SK-N-SH (cell line): ENCODE measurements around the gene RXYLT1. TPM values are rescaled to one million over a fixed set of nuclear protein-coding genes. Genes with fewer than 3 reads are reported as not detected.

Experiments used
- CTCF ChIA-PET: fragments of 300-600, 350-600 bp; formaldehyde crosslinking; extraction: SDS; loops from one replicate; lab custom pipeline; 2021; lab: Yijun Ruan, JAX
- POLR2A ChIA-PET: fragments of 350-600 bp; sonication (Branson Sonifier 250); formaldehyde crosslinking; extraction: SDS; loops from one replicate; lab custom pipeline; 2020; ENCODE audit warnings: antibody characterized with exemption, inconsistent platforms; lab: Yijun Ruan, JAX
- DNase-seq: peaks from one replicate; pipeline ENCODE4 v3.0.0; 2012
- H2AFZ ChIP-seq: fragments of 200-600 bp; sonication (generic); 2 replicates; pipeline ENCODE4 v1.8.1; 2016; ENCODE audit warnings: antibody characterized with exemption, mild to moderate bottlenecking, low read depth
- H3F3A ChIP-seq: fragments of 200-600 bp; sonication (generic); replicated peaks from 2 replicates; pipeline ENCODE3; 2016; ENCODE audit warnings: antibody characterized with exemption, mild to moderate bottlenecking; ENCODE audit not compliant: insufficient read depth
- H3K27ac ChIP-seq, 2 experiments: fragments of 200-500 bp in 1 of 2; fragments of 200-600 bp in 1 of 2; sonication (Bioruptor generic) in 1 of 2; sonication (generic), shearing (Covaris generic) in 1 of 2; 2 replicates each; pipeline versions ENCODE4 v1.5.1 to v1.6.1; 2014 to 2016; ENCODE audit warnings: low read depth in 2 of 2, inconsistent platforms in 1 of 2, low read length in 1 of 2, mild to moderate bottlenecking in 1 of 2, mixed read lengths in 1 of 2
- H3K27me3 ChIP-seq: fragments of 200-600 bp; sonication (generic), shearing (Covaris generic); 2 replicates; pipeline ENCODE4 v1.6.1; 2016; ENCODE audit warnings: mixed run types; ENCODE audit not compliant: insufficient read depth
- H3K36me3 ChIP-seq, 2 experiments: fragments of 200-500 bp in 1 of 2; fragments of 200-600 bp in 1 of 2; sonication (Bioruptor generic) in 1 of 2; sonication (generic) in 1 of 2; replicated peaks in 1 of 2; 2 replicates each; pipeline versions ENCODE3 to v1.5.1; 2014 to 2016; ENCODE audit warnings: low read length in 1 of 2, mild to moderate bottlenecking in 1 of 2; ENCODE audit not compliant: insufficient read depth in 2 of 2, control insufficient read depth in 1 of 2
- H3K4me1 ChIP-seq, 2 experiments: fragments of 200-500 bp in 1 of 2; fragments of 200-600 bp in 1 of 2; sonication (Bioruptor generic) in 1 of 2; sonication (generic), shearing (Covaris generic) in 1 of 2; 2 replicates each; pipeline versions ENCODE4 v1.5.1 to v1.6.1; 2014 to 2016; ENCODE audit warnings: low read depth in 1 of 2, low read length in 1 of 2, mixed run types in 1 of 2; ENCODE audit not compliant: insufficient read depth in 2 of 2, control insufficient read depth in 1 of 2
- H3K4me2 ChIP-seq: fragments of 200-600 bp; sonication (generic), shearing (Covaris generic); 2 replicates; pipeline ENCODE4 v1.6.1; 2017; ENCODE audit warnings: mixed run types
- H3K4me3 ChIP-seq, 2 experiments: fragments of 200-500 bp in 1 of 2; fragments of 200-600 bp in 1 of 2; sonication (Bioruptor generic) in 1 of 2; sonication (generic), shearing (Covaris generic) in 1 of 2; 2 replicates each; pipeline versions ENCODE4 v1.5.1 to v1.8.1; 2014 to 2016; ENCODE audit warnings: low read depth in 2 of 2, inconsistent platforms in 1 of 2, low read length in 1 of 2, mild to moderate bottlenecking in 1 of 2, mixed read lengths in 1 of 2, moderate library complexity in 1 of 2
- H3K79me2 ChIP-seq: fragments of 200-600 bp; sonication (generic); 2 replicates; pipeline ENCODE4 v1.8.1; 2017; ENCODE audit warnings: mild to moderate bottlenecking; ENCODE audit not compliant: insufficient read depth
- H3K9ac ChIP-seq: fragments of 200-600 bp; sonication (generic); 2 replicates; pipeline ENCODE4 v1.6.1; 2017; ENCODE audit warnings: mixed run types
- H3K9me2 ChIP-seq: fragments of 200-600 bp; sonication (generic); 2 replicates; pipeline ENCODE4 v1.6.1; 2017; ENCODE audit warnings: mixed run types
- H3K9me3 ChIP-seq: fragments of 200-600 bp; sonication (generic); 2 replicates; pipeline ENCODE4 v1.6.1; 2017; ENCODE audit warnings: mixed run types, mild to moderate bottlenecking, moderate library complexity
- H4K20me1 ChIP-seq: fragments of 200-600 bp; sonication (generic); 2 replicates; pipeline ENCODE4 v1.6.1; 2017; ENCODE audit warnings: mild to moderate bottlenecking, mixed run types; ENCODE audit not compliant: insufficient read depth
- CHD2 ChIP-seq: fragments of 150-350 bp; IDR thresholded peaks from 2 replicates; pipeline ENCODE4 v1.6.1; 2018; ENCODE audit warnings: low read length; ENCODE audit not compliant: partially characterized antibody
- EP300 ChIP-seq, 2 experiments: IDR thresholded peaks; 2 replicates each; pipeline versions ENCODE4 v1.4.0 to v1.6.1; 2012; ENCODE audit warnings: borderline replicate concordance in 1 of 2, low read depth in 1 of 2, low read length in 1 of 2
- EZH2phosphoT487 ChIP-seq: fragments of 200-600 bp; sonication (generic); IDR thresholded peaks from 2 replicates; pipeline ENCODE4 v1.6.1; 2017; ENCODE audit warnings: low read depth, mixed run types, mild to moderate bottlenecking, antibody characterized with exemption, moderate library complexity, borderline replicate concordance
- FOXJ3 ChIP-seq: sonication (generic); formaldehyde crosslinking; IDR thresholded peaks from 2 replicates; pipeline ENCODE4 v1.5.1; 2020; ENCODE audit warnings: mild to moderate bottlenecking, missing genetic modification reagents
- GABPA ChIP-seq: IDR thresholded peaks from 2 replicates; pipeline ENCODE4 v1.4.0; 2012; ENCODE audit warnings: low read depth, mild to moderate bottlenecking
- POLR2AphosphoS5 ChIP-seq: IDR thresholded peaks from 2 replicates; pipeline ENCODE4 v1.6.1; 2012; ENCODE audit warnings: low read depth, low read length
- RXRA ChIP-seq: IDR thresholded peaks from 2 replicates; pipeline ENCODE4 v1.4.0; 2012; ENCODE audit warnings: low read depth, mild to moderate bottlenecking, borderline replicate concordance
- SIN3A ChIP-seq: IDR thresholded peaks from 2 replicates; pipeline ENCODE4 v1.6.1; 2012; ENCODE audit warnings: low read depth, mild to moderate bottlenecking, low read length, moderate library complexity, borderline replicate concordance
- TAF1 ChIP-seq: IDR thresholded peaks from 2 replicates; pipeline ENCODE4 v1.6.1; 2012; ENCODE audit warnings: low read depth, mild to moderate bottlenecking, low read length, moderate library complexity, borderline replicate concordance
- TCF12 ChIP-seq: IDR thresholded peaks from 2 replicates; pipeline ENCODE4 v1.4.0; 2012
- YY1 ChIP-seq: IDR thresholded peaks from 2 replicates; pipeline ENCODE4 v1.4.0; 2012; ENCODE audit warnings: low read depth, mild to moderate bottlenecking
- WGBS: methylation state at CpG from one replicate; pipeline ENCODE4 v1.1.6; 2017; ENCODE audit warnings: low lambda C conversion rate; 5-methylcytosine and 5-hydroxymethylcytosine counted together
- polyA plus RNA-seq, 3 experiments: library from polyadenylated mRNA; depleted of rRNA; stranded (reverse); fragments of >200 nt; gene quantifications; 2 replicates each; pipeline ENCODE4 v1.2.3, GENCODE V29; 2012
- TF ChIP-seq, protein P1 (sequence below): fragments of 200-600 bp; sonication (generic); IDR thresholded peaks from 2 replicates; pipeline ENCODE4 v1.6.1; 2017; ENCODE audit warnings: antibody characterized with exemption, mild to moderate bottlenecking, moderate library complexity
- TF ChIP-seq, protein P2 (sequence below): IDR thresholded peaks from 2 replicates; pipeline ENCODE4 v1.4.0; 2012; ENCODE audit warnings: low read depth, borderline replicate concordance

The RXYLT1 gene
- polyA plus RNA-seq, 1 of the 3 experiments (the other 2 are of a cell fraction): 10.7 TPM

DNA sequence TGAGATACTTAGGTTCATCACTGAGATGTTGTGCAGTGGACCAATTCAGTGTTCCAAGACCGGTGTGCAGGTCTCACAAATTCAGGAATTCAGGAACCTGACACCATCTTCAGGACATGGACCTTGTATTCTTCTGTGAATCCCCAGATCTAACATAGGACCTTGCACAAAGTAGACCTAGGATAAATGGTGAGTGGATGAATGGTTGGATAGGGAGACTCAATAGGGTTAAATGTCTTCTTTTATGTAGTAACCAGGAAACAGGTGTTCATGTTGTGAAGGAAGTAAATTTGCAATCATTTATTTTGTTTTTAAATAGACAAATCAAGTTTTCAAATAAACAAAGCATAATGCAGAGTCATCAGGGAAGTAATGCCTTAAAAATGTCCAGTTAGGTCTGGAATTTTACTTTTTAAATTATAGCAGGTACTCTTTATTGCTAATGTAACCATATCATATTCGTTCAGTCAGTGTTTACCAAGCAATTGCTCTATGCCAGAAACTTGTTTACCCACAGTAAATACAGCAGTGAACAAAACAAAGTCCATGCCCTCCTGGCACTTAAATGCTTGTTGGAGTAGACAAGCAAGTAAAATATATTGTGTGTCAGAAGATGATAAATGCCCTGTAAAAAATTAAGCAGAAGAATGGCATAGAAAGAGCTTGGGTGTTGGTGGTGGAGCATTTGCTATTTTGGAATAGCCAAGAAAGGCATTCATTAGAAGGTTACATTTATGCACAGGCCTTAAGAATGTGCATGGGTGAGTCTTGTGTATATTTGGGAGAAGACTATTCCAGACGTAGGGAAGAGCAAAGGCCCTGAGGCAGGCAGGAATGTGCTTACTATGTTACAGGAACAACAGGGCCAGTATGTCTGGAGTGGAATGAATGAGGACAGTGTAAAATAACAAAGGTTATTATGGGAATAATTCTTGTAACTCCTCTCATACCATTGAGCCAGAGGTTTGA is 26.3 kb downstream of the RXYLT1 start:
- POLR2A ChIA-PET: no interaction called here
- Histone ChIP-seq H3K9me2 (no peaks in the 10 kb centered on the region), H3K9ac (no peak overlapping the region), H3F3A (no peaks in the 10 kb centered on the region), H3K9me3 (no peaks in the 10 kb centered on the region), H3K4me3 (no peak overlapping the region), H3K36me3 (peaks cover 3 to 7% of the 10 kb centered on the region in 2 experiments), H4K20me1 (no peaks in the 10 kb centered on the region), H3K27me3 (no peaks in the 10 kb centered on the region), H2AFZ (no peak overlapping the region), H3K4me2 (no peak overlapping the region), H3K4me1 (no peaks in the 10 kb centered on the region), H3K27ac (no peak overlapping the region), H3K79me2 (no peaks in the 10 kb centered on the region)
- no peak for TF ChIP-seq YY1
- no peak for TF ChIP-seq POLR2AphosphoS5
- no peak for TF ChIP-seq TAF1
- no peak for TF ChIP-seq RXRA
- no peak for TF ChIP-seq FOXJ3
- no peak for TF ChIP-seq EZH2phosphoT487
- CTCF ChIA-PET: interaction anchor here (0.7 to 1.1 kb wide), 2 partner anchors 20 to 451 kb away, joined by 3 to 4 read pairs; no protein-coding TSS in a partner anchor
- 83% methylated on average over 3 of the region's 3 CpGs for WGBS
- no peak for DNase-seq

DNA sequence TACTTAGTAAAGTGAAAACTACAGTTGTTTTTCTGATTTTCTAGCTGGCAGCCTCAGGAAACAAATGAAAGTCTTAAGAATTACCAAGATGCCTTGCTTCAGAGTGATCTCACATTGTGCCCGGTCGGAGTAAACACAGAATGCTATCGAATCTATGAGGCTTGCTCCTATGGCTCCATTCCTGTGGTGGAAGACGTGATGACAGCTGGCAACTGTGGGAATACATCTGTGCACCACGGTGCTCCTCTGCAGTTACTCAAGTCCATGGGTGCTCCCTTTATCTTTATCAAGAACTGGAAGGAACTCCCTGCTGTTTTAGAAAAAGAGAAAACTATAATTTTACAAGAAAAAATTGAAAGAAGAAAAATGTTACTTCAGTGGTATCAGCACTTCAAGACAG is 28.9 kb downstream of the RXYLT1 start:
- TF ChIP-seq YY1: no peak
- TF ChIP-seq TCF12: no peak
- TF ChIP-seq, protein P1, sequence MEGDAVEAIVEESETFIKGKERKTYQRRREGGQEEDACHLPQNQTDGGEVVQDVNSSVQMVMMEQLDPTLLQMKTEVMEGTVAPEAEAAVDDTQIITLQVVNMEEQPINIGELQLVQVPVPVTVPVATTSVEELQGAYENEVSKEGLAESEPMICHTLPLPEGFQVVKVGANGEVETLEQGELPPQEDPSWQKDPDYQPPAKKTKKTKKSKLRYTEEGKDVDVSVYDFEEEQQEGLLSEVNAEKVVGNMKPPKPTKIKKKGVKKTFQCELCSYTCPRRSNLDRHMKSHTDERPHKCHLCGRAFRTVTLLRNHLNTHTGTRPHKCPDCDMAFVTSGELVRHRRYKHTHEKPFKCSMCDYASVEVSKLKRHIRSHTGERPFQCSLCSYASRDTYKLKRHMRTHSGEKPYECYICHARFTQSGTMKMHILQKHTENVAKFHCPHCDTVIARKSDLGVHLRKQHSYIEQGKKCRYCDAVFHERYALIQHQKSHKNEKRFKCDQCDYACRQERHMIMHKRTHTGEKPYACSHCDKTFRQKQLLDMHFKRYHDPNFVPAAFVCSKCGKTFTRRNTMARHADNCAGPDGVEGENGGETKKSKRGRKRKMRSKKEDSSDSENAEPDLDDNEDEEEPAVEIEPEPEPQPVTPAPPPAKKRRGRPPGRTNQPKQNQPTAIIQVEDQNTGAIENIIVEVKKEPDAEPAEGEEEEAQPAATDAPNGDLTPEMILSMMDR: no peak
- no peak for TF ChIP-seq SIN3A
- no peak for TF ChIP-seq EP300 (IDR thresholded peaks at IDR 0.05; ENCODE audit: borderline replicate concordance in 1 of 2, low read depth in 1 of 2, low read length in 1 of 2)
- TF ChIP-seq, protein P2, sequence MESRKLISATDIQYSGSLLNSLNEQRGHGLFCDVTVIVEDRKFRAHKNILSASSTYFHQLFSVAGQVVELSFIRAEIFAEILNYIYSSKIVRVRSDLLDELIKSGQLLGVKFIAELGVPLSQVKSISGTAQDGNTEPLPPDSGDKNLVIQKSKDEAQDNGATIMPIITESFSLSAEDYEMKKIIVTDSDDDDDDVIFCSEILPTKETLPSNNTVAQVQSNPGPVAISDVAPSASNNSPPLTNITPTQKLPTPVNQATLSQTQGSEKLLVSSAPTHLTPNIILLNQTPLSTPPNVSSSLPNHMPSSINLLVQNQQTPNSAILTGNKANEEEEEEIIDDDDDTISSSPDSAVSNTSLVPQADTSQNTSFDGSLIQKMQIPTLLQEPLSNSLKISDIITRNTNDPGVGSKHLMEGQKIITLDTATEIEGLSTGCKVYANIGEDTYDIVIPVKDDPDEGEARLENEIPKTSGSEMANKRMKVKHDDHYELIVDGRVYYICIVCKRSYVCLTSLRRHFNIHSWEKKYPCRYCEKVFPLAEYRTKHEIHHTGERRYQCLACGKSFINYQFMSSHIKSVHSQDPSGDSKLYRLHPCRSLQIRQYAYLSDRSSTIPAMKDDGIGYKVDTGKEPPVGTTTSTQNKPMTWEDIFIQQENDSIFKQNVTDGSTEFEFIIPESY: no peak
- no peak for TF ChIP-seq CHD2
- TF ChIP-seq GABPA: no peak
- H3K27me3 ChIP-seq: no peaks in the 10 kb centered on the region; the same call in 1 of the 2 replicates
- no peak overlapping the region for H3K4me2 ChIP-seq
- no peak overlapping the region for H3K9ac ChIP-seq
- H3K79me2 ChIP-seq: no peaks in the 10 kb centered on the region
- ChIA-PET CTCF (no interaction called here), POLR2A (no interaction called here)
- no peak for DNase-seq
- WGBS: 90% methylated on average over 5 of the region's 5 CpGs
- no peaks in the 10 kb centered on the region for H3F3A ChIP-seq
- no peak overlapping the region for H3K27ac ChIP-seq
- H4K20me1 ChIP-seq: no peaks in the 10 kb centered on the region
- H3K36me3 ChIP-seq: peaks cover 3 to 7% of the 10 kb centered on the region in 2 experiments
- no peak overlapping the region for H3K4me3 ChIP-seq
- H3K4me1 ChIP-seq: no peaks in the 10 kb centered on the region
- no peaks in the 10 kb centered on the region for H3K9me3 ChIP-seq
- H2AFZ ChIP-seq: no peak overlapping the region
- H3K9me2 ChIP-seq: no peaks in the 10 kb centered on the region
